GM12865 (cell line): Measurements from ENCODE around the gene LPAR3.

Experiments used
- DNase-seq: peaks from one replicate; pipeline ENCODE4 v3.0.0; 2010; ENCODE audit warnings: low read depth
- H3K4me3 ChIP-seq: 2 replicates; pipeline ENCODE4 v1.5.1; 2011; ENCODE audit warnings: mild to moderate bottlenecking, low read depth, low read length, control low read depth
- CTCF ChIP-seq: IDR thresholded peaks from 2 replicates; pipeline ENCODE4 v1.5.1; 2011; ENCODE audit warnings: low read length, control low read depth, low read depth, inconsistent platforms; ENCODE audit not compliant: insufficient read depth; ENCODE audit errors: missing control alignments

The LPAR3 gene

GRCh38 chr1:84841971-84842370 lies 51.0 kb downstream of the LPAR3 start:
- no peak for DNase-seq
- no peak for TF ChIP-seq CTCF
- no peak overlapping the region for H3K4me3 ChIP-seq

GRCh38 chr1:84840346-84840745 lies 52.7 kb downstream of the LPAR3 start:
- no peak for TF ChIP-seq CTCF
- H3K4me3 ChIP-seq = no peak overlapping the region
- no peak for DNase-seq

- no peak for DNase-seq
- TF ChIP-seq CTCF = no peak
- H3K4me3 ChIP-seq = no peak overlapping the region
Observed at GRCh38 chr1:84839544-84839943, 53.5 kb downstream of the LPAR3 start.

- DNase-seq = no peak
- no peak for TF ChIP-seq CTCF
- H3K4me3 ChIP-seq = no peak overlapping the region
Observed at GRCh38 chr1:84836145-84836544, 56.9 kb downstream of the LPAR3 start.

- TF ChIP-seq CTCF = no peak
- no peak overlapping the region for H3K4me3 ChIP-seq
- DNase-seq = no peak
Observed at GRCh38 chr1:84835169-84835568, 57.8 kb downstream of the LPAR3 start.

- H3K4me3 ChIP-seq = no peak overlapping the region
- no peak for DNase-seq
- no peak for TF ChIP-seq CTCF
Observed at GRCh38 chr1:84834419-84835064, 58.5 kb downstream of the LPAR3 start.

GRCh38 chr1:84833194-84833593 lies 59.8 kb downstream of the LPAR3 start:
- no peak for TF ChIP-seq CTCF
- no peak overlapping the region for H3K4me3 ChIP-seq
- no peak for DNase-seq
